HG03025 (cell line): ENCODE results near the gene MID1.

Experiments used
- ATAC-seq: cut with Tn5 transposase; IDR thresholded peaks from one replicate; pipeline ENCODE4 v1.9.1; 2021; ENCODE audit warnings: mild to moderate bottlenecking, moderate library complexity; ENCODE audit not compliant: unreplicated experiment, low FRiP score

The MID1 gene, protein sequence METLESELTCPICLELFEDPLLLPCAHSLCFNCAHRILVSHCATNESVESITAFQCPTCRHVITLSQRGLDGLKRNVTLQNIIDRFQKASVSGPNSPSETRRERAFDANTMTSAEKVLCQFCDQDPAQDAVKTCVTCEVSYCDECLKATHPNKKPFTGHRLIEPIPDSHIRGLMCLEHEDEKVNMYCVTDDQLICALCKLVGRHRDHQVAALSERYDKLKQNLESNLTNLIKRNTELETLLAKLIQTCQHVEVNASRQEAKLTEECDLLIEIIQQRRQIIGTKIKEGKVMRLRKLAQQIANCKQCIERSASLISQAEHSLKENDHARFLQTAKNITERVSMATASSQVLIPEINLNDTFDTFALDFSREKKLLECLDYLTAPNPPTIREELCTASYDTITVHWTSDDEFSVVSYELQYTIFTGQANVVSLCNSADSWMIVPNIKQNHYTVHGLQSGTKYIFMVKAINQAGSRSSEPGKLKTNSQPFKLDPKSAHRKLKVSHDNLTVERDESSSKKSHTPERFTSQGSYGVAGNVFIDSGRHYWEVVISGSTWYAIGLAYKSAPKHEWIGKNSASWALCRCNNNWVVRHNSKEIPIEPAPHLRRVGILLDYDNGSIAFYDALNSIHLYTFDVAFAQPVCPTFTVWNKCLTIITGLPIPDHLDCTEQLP

DNA sequence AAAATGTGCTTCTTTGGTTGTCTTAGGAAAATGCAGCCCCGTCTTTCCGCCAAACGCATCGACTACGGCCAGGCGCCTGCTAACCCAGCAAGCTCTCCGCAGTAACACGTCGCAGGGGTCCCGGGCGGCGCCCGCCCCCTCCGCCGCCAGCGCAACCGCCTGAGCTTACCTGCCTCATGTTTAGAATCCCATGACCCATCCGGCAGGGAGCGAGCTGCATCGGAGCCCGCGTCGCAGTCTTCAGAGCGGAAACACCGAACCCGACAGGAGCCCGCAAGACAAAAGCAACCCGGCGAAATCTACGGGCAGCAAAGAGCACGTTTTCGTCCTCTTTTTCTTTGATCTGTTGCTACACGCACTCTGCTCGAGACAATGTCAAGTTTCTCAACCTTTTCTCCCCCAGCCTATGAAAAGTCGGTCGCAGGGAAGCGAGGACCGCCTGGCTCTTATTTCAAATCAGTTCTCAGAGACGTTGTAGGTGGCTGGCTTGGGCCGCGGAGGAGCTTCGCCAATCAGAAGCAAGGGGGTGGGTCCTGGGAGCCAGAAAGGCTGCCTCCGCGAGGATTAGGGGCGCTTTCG, at the start of gene MID1:
TSS of gene MID1 (minus strand) at position 465 of the 579 bp plus-strand sequence. CDS start 53,038 bp downstream, outside the sequence.
- peak; percentile 5 for ATAC-seq

DNA sequence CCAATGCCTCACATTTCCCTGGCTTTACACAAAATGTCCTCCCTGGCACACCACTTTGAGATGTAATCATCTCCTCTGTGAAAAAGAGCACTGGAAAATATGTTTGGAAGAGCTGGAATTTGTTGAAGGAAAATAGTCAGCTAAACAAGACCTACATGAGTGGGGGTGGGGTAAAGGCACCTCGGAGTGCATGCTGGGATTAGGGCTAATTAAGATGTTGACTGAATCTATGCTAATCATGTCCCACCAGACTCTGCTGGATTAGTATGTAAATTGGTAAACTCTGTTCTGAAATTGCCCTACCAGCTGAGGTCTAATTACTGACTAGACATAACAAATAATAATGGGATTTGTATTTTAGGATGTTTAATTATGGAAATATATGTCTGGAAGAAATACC, 46.8 kb upstream of the MID1 start:
- ATAC-seq: no peak

DNA sequence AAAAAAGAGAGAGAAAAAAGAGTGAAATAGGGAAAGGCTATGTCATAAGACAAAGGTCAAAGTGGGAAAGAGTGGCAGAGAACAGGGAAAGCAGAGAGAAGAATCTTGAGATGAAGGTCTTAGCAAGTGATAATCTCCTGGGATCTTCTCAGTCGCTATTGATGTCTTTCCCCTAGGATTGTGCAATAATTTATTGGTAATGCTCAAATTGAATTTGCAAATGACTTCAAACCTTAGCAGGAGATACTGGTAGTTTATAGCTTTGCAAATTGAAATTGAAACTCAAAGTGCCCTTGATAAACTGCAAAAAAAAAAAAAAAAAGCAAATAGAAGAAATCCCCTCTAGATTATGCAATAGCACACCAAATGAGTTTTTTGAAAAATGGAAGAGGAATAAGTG, 45.7 kb upstream of the MID1 start:
- ATAC-seq: no peak

DNA sequence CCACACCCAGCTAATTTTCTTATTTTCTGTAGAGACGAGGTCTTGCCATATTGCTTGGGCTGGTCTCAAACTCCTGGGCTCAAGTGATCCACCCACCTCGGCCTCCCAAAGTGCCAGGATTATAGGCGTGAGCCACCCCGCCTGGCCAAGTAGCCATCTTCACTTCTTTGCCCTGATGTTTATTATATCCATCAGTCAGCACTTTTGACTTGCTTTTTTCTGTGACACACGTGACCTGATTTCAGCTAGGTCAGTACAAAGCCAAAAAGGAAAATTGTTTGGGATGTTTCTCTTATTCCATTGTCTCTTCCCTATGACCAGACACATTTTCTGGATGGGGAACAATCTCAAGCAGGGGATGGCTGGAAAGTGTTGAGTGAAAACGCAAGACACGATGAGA, 45.3 kb upstream of the MID1 start:
- no peak for ATAC-seq

DNA sequence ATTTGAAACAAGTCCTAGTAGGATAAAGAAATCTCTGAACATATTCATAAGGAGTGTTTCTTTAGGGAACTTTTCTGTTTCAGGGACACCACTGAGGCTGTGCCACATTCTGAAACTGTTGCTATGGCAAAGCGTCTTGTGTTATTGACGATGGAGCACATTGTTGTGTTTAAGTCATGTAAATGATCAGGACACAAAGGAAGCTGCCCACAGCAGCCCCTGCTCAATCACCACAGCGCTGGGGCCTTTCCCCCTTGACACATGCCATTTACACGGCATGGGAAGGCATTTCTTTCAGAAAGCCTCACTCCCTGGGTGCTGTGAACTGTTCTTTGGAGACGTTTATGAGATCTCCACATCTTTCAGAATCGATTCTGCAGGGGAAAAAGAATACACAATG, 39.8 kb upstream of the MID1 start:
- ATAC-seq: no peak

DNA sequence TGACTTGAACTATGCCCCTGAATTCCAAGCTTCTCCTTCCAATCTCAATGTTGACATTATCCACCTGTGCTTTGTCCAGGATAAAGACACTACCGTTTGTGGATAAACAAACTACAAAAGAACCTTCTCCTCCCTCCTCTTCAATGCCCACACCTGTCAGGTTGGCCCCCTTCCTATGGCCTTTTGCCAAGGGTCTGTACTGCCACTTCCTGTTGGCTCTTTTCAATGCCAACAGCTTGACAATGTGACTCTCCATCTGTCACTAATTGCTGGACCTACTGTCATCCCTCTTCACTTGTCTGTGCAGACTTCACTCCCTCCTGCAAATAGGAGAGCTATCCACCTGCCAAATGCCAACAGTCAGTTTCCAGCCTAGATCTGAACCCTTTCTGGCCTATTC, 35.8 kb upstream of the MID1 start:
- no peak for ATAC-seq

DNA sequence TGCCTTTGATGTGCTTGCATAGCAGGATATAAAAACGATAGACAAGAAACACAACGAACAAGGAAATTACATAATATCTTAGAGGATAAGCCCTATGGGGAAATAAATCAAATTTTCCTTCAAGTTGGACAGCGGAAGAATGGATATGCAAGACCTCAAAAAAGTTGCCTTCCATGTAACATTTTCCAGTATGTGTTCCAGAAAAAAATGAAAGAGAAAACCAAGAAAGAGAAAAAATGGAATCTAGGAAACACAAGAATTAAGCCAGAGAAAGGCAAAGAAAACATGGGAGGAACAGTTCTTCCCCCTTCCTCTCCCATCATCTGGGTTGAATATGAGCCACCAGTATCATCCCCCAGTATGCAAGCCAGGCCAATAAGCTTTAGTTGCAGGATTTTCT, 34.6 kb upstream of the MID1 start:
- no peak for ATAC-seq

DNA sequence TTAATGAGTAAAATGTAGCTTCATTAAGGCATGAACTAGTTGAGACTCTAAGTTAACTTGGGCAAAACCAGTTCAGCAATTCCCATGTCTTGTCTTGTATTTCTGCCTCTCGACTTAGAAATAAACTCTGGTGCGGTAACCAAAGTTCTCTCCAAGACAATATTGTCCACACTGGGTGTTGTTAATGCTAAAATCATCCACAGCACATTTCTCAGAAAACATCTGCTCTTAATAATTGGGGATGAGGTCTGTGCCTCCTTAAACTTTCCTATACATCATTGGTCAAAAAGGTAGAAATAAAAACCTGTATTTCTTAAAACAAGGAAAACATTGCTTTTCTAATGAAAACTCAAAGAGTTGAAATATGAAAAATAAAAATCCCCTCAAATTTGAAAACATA, 32.9 kb upstream of the MID1 start:
- no peak for ATAC-seq

DNA sequence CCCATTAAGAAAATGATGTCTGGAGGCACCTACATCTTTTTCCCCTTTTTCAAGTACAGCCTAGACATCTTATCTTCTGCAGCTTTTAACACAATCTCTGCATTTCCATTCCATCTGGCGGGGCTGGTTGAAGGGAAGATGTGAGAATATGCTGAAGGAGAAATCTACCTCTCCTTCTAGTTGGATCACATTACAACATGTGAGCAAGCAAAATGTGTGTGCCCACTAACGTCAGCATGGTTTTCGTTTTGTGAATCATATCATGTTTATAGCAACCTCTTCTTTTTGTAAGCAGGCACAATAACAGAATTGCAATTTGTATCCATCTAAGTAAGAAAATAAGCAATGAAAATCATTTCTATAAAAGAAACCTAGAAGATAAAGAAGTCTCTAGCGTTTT, 28.9 kb upstream of the MID1 start:
- ATAC-seq: no peak

DNA sequence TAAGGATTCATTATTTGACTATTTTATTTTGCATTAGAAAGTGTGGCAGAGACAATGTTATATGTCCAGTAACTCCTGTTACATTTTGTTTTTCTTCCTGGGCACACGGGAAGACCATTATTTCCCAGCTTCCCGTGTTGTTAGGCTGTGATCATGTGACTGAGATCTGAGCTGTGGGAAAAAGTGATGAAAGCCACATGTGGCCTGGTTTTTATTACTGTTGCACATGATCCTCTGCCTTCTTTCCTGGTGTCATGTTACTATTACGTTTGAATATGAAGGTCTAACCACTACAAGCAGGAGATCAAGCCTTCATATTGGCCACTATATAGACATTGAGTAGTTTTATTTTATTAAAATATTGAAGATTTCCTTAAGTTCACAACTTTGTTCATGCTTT, 28.2 kb upstream of the MID1 start:
- no peak for ATAC-seq

DNA sequence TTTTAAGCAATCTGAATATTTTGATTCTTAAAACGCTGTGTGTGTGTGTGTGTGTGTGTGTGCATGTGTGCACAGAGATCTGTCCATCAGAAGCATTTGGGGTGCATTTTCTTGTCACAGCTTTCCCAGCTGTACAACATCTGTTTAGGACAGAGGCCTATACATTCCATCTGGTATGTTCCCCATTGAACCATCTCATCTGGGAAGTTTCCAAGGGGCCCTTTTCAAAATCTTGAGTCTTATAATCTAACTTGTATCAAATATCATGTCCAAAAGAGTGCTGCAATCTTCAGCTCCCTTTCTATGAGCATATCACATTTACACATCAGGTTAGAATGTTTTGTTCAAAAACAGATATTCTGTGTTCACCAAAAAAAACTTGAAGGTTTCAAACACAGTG, 16.5 kb upstream of the MID1 start:
- ATAC-seq: no peak

DNA sequence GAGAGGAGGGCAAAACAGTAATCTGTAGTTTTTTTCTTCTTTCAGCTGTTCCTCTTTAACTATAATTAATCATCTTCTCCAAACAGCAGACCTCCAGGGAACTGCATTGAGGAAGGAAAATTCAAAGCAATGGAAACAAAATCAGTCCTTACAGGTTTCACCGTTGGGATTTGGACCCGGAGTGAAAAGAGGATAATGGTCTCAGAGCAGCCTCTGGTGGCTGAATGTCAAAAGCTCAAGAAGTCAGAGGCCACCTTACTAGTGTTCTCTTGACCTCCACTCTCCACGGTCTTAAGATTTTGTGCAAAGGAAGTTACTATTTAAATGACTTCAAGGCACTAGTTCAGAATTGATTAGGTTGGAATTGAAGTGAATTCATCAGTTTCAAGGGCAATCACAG, 16.0 kb upstream of the MID1 start:
- ATAC-seq: no peak

DNA sequence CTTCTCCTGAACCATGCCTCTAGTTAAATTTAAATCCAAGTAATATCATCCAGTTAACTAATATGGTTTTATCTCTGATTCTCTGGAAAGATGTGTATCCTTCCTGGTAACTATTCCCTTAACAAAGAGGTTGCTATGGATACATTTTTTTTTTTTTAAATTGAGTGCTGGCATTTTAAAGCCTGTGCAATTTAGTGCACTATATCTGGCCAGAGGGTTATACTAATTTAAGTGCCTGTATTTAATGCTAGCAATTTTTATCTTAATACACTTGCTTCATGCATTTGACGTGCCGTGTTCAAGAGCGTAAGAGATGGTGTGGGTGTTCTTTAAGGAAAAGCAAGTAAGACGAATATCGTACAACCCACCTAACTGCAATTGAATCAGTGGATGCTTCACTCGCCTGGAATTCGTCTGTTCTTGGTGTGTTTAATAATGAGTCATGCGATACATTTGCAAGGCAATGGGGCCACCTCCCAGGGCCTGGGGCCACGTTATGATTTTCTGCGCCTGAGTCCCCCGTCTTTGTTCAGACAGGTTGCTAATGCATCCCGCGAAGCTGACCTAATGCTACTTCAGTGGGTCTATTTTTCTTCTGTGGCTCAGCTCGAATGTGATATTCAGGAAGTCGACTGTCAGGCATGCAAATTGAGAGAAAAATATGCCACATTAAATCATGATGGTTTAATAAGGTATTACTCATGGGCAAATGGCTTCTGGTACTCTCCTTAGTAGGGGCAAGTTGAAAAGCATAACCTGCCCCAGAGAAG, 14.2 kb upstream of the MID1 start:
- no peak for ATAC-seq

DNA sequence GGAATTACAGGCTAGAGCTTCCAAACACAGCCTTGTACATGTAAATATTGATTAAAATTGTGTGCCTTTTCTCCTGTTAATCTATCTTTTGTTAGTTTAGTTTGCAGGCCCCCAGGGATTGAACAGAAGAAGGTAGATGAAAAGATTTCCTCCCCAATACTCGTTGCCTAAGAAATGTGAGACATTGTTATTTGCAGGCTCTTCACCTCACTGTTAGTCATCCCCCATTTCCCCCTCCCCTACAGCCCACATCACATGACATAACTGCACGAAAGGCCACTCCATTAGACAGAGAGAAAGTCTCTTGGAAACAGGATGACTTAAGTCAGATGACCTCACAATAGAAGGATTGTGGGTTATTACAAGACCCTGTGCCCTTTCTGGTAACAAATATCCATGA, 13.3 kb upstream of the MID1 start:
- no peak for ATAC-seq

DNA sequence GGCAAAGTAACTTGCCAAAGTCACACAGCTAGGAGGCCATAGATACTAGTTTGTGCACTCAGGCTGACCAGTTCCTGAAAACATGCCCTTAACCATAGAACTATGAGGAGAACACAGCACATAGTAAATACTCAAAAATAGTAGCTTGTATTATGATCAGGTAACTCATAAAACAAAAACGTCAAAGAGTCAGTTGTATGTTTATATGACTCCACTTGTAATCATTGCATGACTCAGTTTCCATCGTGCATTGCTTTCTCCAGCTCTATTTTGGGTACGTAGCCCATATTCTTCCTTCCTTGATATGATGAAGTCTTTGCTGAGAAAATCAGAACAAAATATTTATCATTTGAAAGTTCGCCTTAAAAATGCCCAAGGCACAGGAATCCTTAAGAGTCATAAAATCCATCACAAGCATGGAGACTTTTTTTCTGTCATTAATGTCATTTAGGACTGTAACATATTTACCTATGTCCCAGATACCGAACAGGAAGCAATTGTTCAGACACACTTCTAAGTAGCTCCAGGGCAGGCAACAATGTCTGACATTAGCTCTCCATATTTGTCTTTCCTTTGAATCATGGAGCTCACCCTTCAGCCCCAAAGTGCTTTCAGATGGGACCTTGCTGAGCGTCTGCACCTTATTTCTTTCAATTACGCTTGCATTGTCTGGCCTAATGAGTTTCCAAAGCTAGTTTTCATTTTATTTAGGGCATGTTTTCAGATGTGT, 11.2 kb upstream of the MID1 start:
- ATAC-seq: no peak

DNA sequence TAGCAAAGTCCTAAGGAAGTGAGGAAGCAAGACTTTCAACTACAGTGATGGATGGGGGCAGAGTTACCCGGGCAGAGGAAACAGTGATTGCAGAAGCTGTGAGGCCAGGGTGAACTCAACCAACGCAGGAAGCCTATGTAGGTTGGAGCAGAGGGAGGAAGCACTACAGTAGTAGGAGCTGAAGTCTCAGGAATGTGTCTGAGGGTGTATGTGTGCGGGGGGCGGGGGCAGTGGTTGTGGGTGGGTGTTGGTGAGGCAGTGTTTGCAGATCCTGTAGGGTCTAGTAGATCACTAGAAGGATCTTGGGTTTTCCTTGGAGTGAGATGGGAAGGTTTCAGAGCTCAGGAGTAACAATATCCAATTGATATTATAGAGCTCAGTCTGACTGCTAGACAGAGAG, 9.9 kb upstream of the MID1 start:
- ATAC-seq: no peak

DNA sequence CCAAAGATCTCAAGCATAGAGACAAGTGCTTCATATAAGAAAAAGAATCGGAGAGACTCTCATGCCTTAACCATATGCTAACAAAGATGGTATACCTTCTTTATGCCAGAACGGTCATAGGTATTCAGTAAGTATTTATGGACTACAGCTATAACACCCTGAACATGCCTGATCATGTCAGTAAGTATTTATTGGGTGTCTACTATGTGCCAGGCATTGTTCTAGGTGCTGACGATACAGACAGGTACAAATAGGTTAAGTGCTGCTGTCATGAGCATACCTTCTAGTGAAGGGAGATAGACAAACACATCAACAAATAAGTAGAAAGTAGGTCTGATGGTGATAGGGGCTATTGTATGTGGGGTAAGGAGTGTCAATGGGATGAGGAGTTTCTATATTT, 9.5 kb upstream of the MID1 start:
- ATAC-seq: no peak

DNA sequence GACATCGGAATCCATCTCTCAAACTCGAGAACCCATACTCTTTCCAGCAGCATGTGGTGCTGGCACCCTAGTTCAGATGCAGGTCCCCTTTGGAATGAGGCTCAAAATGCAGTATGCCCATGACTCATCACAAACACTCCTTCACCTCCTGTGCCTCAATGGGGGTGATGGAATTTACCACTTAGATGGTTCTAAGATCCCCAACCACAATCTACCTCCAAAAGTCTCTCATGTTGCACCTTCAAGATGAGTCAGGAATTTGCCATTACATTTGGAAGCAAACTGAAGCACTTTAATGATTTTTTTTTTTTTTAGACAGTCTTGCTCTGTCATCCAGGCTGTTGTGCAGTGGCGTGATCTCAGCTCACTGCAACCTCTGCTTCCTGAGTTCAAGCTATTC, 8.5 kb upstream of the MID1 start:
- ATAC-seq: no peak

DNA sequence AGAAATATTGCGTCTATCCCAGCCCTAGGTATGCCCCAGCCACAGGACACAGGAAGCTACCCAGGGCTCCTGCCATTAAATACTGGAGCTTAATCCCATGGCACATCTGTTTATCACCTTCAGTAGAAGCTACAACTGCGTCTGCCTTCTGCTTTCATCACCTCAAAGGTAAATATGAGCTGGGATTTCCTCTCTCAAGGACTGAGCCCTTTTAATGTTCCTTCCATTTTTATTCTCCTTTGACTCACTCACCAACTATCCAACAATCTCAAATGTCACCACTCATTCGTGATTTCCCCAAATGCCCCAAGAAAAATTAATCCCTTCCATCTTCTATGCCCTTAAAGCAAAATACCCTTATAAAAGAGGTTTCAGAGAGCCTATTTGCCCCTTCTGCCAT, 1.8 kb upstream of the MID1 start:
- ATAC-seq: no peak

DNA sequence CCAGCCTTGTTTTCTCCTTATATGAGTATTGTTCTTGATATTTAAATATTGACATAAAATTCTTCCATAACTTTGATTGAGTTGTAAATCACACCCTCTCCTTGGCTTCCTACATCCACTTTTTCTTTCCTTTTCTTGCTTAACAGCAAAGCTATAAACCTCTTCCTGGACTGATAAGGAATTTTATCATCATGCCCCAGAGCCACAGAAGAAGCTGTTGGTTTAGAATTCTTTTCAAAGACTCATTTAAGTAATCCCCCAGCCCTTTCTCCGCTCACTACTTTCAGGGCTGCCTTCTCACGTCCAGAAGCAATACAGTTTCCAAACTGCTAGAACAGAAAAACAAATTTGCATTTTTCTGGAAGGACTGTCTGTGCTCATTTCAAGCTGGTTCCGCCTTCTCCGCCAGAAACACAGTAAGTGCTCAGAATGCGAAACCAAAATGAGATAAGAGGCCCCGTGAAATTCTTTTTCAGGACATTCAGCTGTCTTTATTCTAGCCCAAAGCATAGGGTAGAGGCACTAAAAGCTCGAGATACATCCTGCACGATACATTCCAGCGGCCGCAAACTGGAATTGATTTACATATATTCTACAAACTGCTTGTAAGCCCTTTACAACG, 849 bp downstream of the MID1 start:
- peak; percentile 54 for ATAC-seq
